Esophagus squamous epithelium (tissue), 5 donors: ENCODE results near the gene CWC27. TPM values are rescaled to one million over a fixed set of nuclear protein-coding genes. Genes with fewer than 3 reads are reported as not detected.

Experiments
- DNase-seq: peaks from one replicate; lab custom pipeline; 2025; lab: John Stamatoyannopoulos, UW
- H3K27ac ChIP-seq, 4 donors: fragments of 200-600 bp; sonication (generic); one replicate each; pipeline ENCODE4 v1.5.1; 2016 to 2019; ENCODE audit warnings: mild to moderate bottlenecking in 1 of 4
- H3K27me3 ChIP-seq, 4 donors: fragments of 200-600 bp; sonication (generic); 1 replicate in 3 of 4; 2 replicates in 1 of 4; pipeline versions ENCODE4 v1.5.1 to v1.6.0; 2017 to 2021; ENCODE audit warnings: antibody characterized with exemption in 1 of 4
- H3K36me3 ChIP-seq, 3 donors: fragments of 200-600 bp; sonication (generic); one replicate each; pipeline ENCODE4 v1.5.1; 2016 to 2019
- H3K4me1 ChIP-seq, 3 donors: fragments of 200-600 bp; sonication (generic); one replicate each; pipeline ENCODE4 v1.5.1; 2017 to 2019
- H3K4me3 ChIP-seq, 4 donors: fragments of 200-600 bp; sonication (generic); 1 replicate in 3 of 4; 2 replicates in 1 of 4; pipeline ENCODE4 v1.5.1; 2016 to 2019; ENCODE audit warnings: mild to moderate bottlenecking in 2 of 4, moderate library complexity in 1 of 4
- H3K9me3 ChIP-seq, 3 donors: fragments of 200-600 bp; sonication (generic); one replicate each; pipeline ENCODE4 v1.5.1; 2016 to 2019
- POLR2A ChIP-seq, 4 donors: fragments of 450-650 bp; IDR thresholded peaks; one replicate each; pipeline ENCODE4 v1.6.1; 2017; ENCODE audit warnings: antibody characterized with exemption in 4 of 4, mild to moderate bottlenecking in 4 of 4, moderate library complexity in 3 of 4
- WGBS, 2 donors: methylation state at CpG; one replicate each; pipeline ENCODE4 v1.1.5; 2018; 5-methylcytosine and 5-hydroxymethylcytosine counted together
- intact Hi-C: fragments of 100-400 bp; cut with DNase I; formaldehyde crosslinking; loops from one replicate; pipeline ENCODE4 v1.15.0; 2022
- total RNA-seq, 4 donors: library from RNA; depleted of rRNA; stranded (reverse); fragments of >200 nt; gene quantifications; one replicate each; pipeline ENCODE4 v1.1.0, GENCODE V29; 2016
- TF ChIP-seq, protein P1 (sequence below), 6 experiments: fragments of 450-650 bp in 4 of 6; fragments of 200-600 bp in 2 of 6; sonication (generic) in 2 of 6; IDR thresholded peaks; one replicate each; pipeline ENCODE4 v1.5.1; 2016 to 2019; ENCODE audit warnings: antibody characterized with exemption in 6 of 6, mild to moderate bottlenecking in 4 of 6, moderate library complexity in 4 of 6
- donor health status: DM: yes; HTN: yes; CAD: no.

Gene CWC27
- total RNA-seq, 4 donors from 2014 or later: 9.9 to 15.6 (median 12.1) TPM

DNA sequence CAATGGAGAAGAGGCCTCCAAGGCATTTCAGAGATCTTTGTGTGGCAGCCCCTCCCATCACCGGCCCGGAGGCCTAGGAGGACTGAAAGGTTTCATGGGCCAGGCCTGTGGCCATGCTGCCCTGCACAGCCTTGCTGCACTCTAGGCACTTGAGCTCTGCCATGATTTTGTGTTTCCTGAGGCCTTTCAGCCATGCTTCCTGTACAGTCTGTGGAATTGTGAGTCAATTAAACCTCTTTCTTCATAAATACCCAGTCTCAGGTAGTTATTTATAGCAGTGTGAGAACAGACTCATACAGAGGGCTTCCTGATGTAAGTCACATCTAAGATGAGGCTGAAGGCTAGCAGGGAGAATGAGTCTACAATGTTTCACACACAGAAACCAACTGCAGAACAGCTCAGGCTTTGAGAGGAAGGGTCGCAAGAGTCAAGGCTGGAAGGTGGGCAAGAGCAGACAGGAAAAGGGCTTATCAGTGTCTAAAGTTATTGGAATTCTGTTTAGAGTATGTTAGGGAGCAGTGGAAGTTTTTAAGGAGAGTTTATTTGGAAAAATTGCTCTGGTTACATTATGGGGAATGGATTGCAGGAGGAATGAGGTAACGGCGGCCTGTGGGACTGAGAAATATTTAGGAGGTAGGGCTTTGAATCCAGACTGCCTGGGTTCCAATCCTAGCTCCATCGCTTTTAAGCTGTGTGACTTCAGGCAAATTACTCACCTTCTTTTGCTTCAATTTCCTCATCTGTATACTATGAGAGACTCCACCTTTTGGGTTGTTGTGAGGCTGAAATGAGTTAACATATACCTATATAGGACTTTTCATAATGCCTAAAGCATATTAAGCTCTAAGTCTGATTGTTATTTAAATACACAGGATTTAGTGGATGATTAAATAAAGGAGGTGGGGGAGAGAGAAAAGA is 291.2 kb downstream of the CWC27 start:
- DNase-seq: no peak
- Histone ChIP-seq H3K27ac (no peak overlapping the region), H3K9me3 (no peaks in the 10 kb centered on the region), H3K36me3 (no peaks in the 10 kb centered on the region), H3K4me1 (peaks cover 3 to 13% (median 13%) of the 10 kb centered on the region in 3 donors), H3K4me3 (no peak overlapping the region), H3K27me3 (no peaks in the 10 kb centered on the region)
- TF ChIP-seq, protein P1, sequence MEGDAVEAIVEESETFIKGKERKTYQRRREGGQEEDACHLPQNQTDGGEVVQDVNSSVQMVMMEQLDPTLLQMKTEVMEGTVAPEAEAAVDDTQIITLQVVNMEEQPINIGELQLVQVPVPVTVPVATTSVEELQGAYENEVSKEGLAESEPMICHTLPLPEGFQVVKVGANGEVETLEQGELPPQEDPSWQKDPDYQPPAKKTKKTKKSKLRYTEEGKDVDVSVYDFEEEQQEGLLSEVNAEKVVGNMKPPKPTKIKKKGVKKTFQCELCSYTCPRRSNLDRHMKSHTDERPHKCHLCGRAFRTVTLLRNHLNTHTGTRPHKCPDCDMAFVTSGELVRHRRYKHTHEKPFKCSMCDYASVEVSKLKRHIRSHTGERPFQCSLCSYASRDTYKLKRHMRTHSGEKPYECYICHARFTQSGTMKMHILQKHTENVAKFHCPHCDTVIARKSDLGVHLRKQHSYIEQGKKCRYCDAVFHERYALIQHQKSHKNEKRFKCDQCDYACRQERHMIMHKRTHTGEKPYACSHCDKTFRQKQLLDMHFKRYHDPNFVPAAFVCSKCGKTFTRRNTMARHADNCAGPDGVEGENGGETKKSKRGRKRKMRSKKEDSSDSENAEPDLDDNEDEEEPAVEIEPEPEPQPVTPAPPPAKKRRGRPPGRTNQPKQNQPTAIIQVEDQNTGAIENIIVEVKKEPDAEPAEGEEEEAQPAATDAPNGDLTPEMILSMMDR (IDR thresholded peaks at IDR 0.05): no peak
- no peak for TF ChIP-seq POLR2A (IDR thresholded peaks at IDR 0.05)
- intact Hi-C loops: no loop called here
- WGBS, 2 donors: 75 to 78% methylated on average over 6 of the region's 6 CpGs

DNA sequence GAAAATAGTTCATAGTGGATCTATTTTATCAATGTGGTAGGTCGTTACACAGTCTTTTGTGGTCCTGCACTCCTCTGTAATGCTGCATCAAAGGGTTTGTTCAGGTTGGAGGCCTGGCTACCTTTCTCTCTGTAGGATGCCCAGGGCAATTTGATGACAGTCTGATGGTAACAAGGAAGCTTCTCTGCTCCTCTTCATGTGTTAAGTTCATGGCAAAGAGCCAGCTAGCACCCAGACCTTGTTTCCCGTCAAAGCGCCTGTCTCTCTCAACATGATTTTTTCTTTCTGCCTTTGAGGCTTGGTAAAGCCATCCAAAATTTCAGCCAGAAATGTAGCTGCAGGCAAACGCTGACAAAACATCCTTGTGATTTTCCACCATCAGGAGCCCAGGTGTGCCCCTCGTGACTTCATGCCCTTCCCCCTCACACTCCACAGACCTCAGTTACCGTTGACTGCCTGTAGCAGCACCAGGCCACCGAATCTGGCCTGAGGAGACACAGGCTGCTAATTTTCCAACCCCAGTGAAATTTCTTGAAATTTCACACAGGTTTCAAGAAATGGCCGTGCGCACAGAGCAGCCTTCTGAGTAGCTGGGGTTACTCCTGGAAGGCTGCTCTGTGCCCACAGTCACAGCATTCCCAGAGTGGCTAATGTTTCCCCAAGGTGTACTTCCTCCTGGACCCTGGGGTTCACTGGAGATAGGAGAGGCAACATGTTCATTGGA is 292.7 kb downstream of the CWC27 start:
- Histone ChIP-seq H3K4me3 (no peak overlapping the region), H3K27me3 (no peaks in the 10 kb centered on the region), H3K4me1 (peaks cover 3 to 13% (median 13%) of the 10 kb centered on the region in 3 donors), H3K36me3 (no peaks in the 10 kb centered on the region), H3K9me3 (no peaks in the 10 kb centered on the region), H3K27ac (no peak overlapping the region)
- intact Hi-C loops: no loop called here
- TF ChIP-seq POLR2A (IDR thresholded peaks at IDR 0.05): no peak
- TF ChIP-seq, protein P1 (IDR thresholded peaks at IDR 0.05): no peak
- WGBS, 2 donors: 77 to 80% methylated on average over 6 to 7 of the region's 9 CpGs
- no peak for DNase-seq

GRCh38 chr5:65061974-65062353 is 293.2 kb downstream of the CWC27 start:
- Histone ChIP-seq H3K27ac (no peak overlapping the region), H3K9me3 (no peaks in the 10 kb centered on the region), H3K4me1 (peaks cover 3 to 13% (median 13%) of the 10 kb centered on the region in 3 donors), H3K36me3 (no peaks in the 10 kb centered on the region), H3K4me3 (no peak overlapping the region), H3K27me3 (no peaks in the 10 kb centered on the region)
- intact Hi-C loops: no loop called here
- DNase-seq: no peak
- 60 to 68% methylated on average over 1 of the region's 1 CpG for WGBS, 2 donors
- TF ChIP-seq, protein P1 (IDR thresholded peaks at IDR 0.05): no peak
- TF ChIP-seq POLR2A (IDR thresholded peaks at IDR 0.05): no peak

DNA sequence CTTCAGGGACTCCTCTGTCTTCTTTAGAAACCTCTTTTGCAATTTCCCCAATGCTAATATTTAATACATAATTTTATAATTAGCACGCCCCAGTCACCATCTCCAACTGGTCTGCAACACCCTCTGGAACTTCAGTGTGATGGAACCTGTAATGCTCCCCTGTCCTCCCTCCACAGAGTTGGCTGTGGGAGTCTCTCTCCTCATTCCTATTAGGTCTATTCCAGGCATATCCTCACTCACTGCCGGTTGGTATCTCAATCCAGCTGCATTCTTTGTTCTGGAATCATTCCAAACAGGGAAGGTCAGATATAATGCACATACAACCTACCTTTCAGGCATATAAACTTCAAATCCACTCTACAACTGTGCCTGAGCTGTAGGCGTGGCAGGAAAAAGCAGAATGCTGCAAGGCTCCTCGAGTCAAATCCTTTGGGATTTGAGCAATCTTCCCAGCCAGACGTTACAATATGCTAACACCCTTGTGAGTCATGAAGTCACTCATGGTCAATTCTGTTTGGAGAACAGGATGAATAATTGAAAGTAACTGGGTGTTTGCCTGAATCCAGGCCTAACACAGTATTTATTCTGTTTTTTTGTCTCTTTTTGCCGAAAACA is 293.8 kb downstream of the CWC27 start:
- 34 to 35% methylated on average over 6 of the region's 6 CpGs for WGBS, 2 donors
- Histone ChIP-seq H3K4me1 (peaks cover 3 to 13% (median 13%) of the 10 kb centered on the region in 3 donors), H3K4me3 (no peak overlapping the region), H3K36me3 (no peaks in the 10 kb centered on the region), H3K27ac (peak overlapping the region in 3 of 4 donors; percentile 4 to 83 (median 69)), H3K9me3 (no peaks in the 10 kb centered on the region), H3K27me3 (no peaks in the 10 kb centered on the region)
- DNase-seq: no peak
- no peak for TF ChIP-seq POLR2A (IDR thresholded peaks at IDR 0.05)
- TF ChIP-seq, protein P1 (IDR thresholded peaks at IDR 0.05): no peak
- intact Hi-C loops: no loop called here
